Lower leg skin (tissue), 3 donors: ENCODE measurements around the gene LAYN.

Experiments used
- POLR2A ChIP-seq, 2 donors: fragments of 450-650 bp; IDR thresholded peaks; one replicate each; pipeline ENCODE4 v1.6.1; 2016 to 2017; ENCODE audit warnings: antibody characterized with exemption in 2 of 2, mild to moderate bottlenecking in 1 of 2, moderate library complexity in 1 of 2
- TF ChIP-seq, protein P1 (sequence below), 3 donors: fragments of 450-650 bp; IDR thresholded peaks; one replicate each; pipeline ENCODE4 v1.5.1; 2016; ENCODE audit warnings: antibody characterized with exemption in 3 of 3, mild to moderate bottlenecking in 3 of 3, moderate library complexity in 2 of 3

DNA sequence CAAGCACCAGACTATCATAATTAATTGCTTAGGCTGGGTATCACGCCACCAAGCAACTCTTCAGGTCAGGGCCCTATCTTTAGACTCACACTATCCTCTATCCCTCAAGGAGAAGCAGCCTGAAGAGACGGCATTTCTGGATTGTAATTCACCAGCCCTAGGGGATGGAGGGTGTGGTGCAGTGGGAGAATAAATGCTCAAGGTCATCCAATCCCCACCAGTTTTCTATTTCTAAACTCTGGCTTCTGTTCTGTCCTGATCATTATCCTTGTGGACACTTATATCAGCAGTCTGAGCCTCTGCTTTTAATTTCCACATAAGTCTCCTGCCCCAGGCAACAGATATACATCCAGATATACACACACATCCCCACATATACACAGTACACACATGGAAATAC is 48.6 kb downstream of the LAYN start:
- TF ChIP-seq, protein P1, sequence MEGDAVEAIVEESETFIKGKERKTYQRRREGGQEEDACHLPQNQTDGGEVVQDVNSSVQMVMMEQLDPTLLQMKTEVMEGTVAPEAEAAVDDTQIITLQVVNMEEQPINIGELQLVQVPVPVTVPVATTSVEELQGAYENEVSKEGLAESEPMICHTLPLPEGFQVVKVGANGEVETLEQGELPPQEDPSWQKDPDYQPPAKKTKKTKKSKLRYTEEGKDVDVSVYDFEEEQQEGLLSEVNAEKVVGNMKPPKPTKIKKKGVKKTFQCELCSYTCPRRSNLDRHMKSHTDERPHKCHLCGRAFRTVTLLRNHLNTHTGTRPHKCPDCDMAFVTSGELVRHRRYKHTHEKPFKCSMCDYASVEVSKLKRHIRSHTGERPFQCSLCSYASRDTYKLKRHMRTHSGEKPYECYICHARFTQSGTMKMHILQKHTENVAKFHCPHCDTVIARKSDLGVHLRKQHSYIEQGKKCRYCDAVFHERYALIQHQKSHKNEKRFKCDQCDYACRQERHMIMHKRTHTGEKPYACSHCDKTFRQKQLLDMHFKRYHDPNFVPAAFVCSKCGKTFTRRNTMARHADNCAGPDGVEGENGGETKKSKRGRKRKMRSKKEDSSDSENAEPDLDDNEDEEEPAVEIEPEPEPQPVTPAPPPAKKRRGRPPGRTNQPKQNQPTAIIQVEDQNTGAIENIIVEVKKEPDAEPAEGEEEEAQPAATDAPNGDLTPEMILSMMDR (IDR thresholded peaks at IDR 0.05): no peak
- TF ChIP-seq POLR2A (IDR thresholded peaks at IDR 0.05): no peak
